HEK293 (cell line): ENCODE data around the gene UVSSA.
"Not testable (repeated sequence)": the region's sequence is repeated elsewhere in the genome, so short reads cannot be mapped to it uniquely, and the experiment has no call there.

Source experiments
- CTCF ChIA-PET: fragments of 350-600 bp; formaldehyde crosslinking; extraction: SDS; loops from one replicate; lab custom pipeline; 2021; ENCODE audit warnings: antibody characterized with exemption; lab: Yijun Ruan, JAX
- POLR2A ChIA-PET: fragments of 300-600 bp; formaldehyde crosslinking; extraction: SDS; loops from one replicate; lab custom pipeline; 2020; ENCODE audit warnings: antibody characterized with exemption, inconsistent platforms; lab: Yijun Ruan, JAX
- H3K27ac ChIP-seq: fragments of 200-500 bp; sonication (Bioruptor generic); 2 replicates; pipeline ENCODE4 v1.5.1; 2014; ENCODE audit warnings: low read depth, low read length, control low read depth, inconsistent platforms; ENCODE audit errors: extremely low read depth
- H3K36me3 ChIP-seq, 2 experiments: fragments of 200-500 bp in 1 of 2; sonication (Bioruptor generic) in 1 of 2; 1 replicate in 1 of 2; 2 replicates in 1 of 2; pipeline ENCODE4 v1.5.1; 2014 to 2017; ENCODE audit warnings: inconsistent platforms in 2 of 2, low read length in 2 of 2; ENCODE audit not compliant: control insufficient read depth in 2 of 2, insufficient read depth in 1 of 2
- H3K4me1 ChIP-seq: fragments of 200-500 bp; sonication (Bioruptor generic); 2 replicates; pipeline ENCODE4 v1.5.1; 2014; ENCODE audit warnings: mild to moderate bottlenecking, low read length, inconsistent platforms; ENCODE audit not compliant: control insufficient read depth, insufficient read depth
- H3K4me3 ChIP-seq: 2 replicates; pipeline ENCODE4 v1.5.1; 2011; ENCODE audit warnings: low read depth, mild to moderate bottlenecking, control low read depth, low read length, moderate library complexity
- H3K9me3 ChIP-seq: fragments of 200-500 bp; sonication (Bioruptor generic); 2 replicates; pipeline ENCODE4 v1.5.1; 2014; ENCODE audit warnings: low read depth, low read length, inconsistent platforms; ENCODE audit not compliant: control insufficient read depth, insufficient read depth
- PRDM1 ChIP-seq: fragments of 450-650 bp; formaldehyde crosslinking; IDR thresholded peaks from 2 replicates; pipeline ENCODE4; 2016; ENCODE audit warnings: missing biosample characterization, missing genetic modification characterization
- REPIN1 ChIP-seq: fragments of 450-650 bp; formaldehyde crosslinking; IDR thresholded peaks from 2 replicates; pipeline ENCODE4 v1.5.1; 2017; ENCODE audit warnings: missing biosample characterization, missing genetic modification characterization, low read depth
- ZBTB21 ChIP-seq: fragments of 450-650 bp; formaldehyde crosslinking; IDR thresholded peaks from 2 replicates; pipeline ENCODE4 v1.5.1; 2017; ENCODE audit warnings: missing biosample characterization, missing genetic modification characterization
- ZBTB6 ChIP-seq: fragments of 450-650 bp; formaldehyde crosslinking; IDR thresholded peaks from 2 replicates; pipeline ENCODE4 v1.5.1; 2017; ENCODE audit warnings: missing biosample characterization, missing genetic modification characterization
- ZNF10 ChIP-seq: fragments of 450-650 bp; formaldehyde crosslinking; IDR thresholded peaks from 2 replicates; pipeline ENCODE4 v1.5.1; 2017; ENCODE audit warnings: missing biosample characterization, missing genetic modification characterization
- ZNF114 ChIP-seq: fragments of 450-650 bp; formaldehyde crosslinking; IDR thresholded peaks from 2 replicates; pipeline ENCODE4 v1.5.0; 2017; ENCODE audit warnings: missing biosample characterization, missing genetic modification characterization
- ZNF132 ChIP-seq: fragments of 450-650 bp; formaldehyde crosslinking; IDR thresholded peaks from 2 replicates; pipeline ENCODE4 v1.5.1; 2017; ENCODE audit warnings: missing biosample characterization, missing genetic modification characterization, borderline replicate concordance
- ZNF146 ChIP-seq: fragments of 450-650 bp; formaldehyde crosslinking; IDR thresholded peaks from 2 replicates; pipeline ENCODE4 v1.5.1; 2016; ENCODE audit warnings: missing biosample characterization, missing genetic modification characterization
- ZNF155 ChIP-seq: fragments of 450-650 bp; formaldehyde crosslinking; IDR thresholded peaks from 2 replicates; pipeline ENCODE4 v1.5.1; 2016; ENCODE audit warnings: missing biosample characterization, missing genetic modification characterization
- ZNF23 ChIP-seq: fragments of 450-650 bp; formaldehyde crosslinking; IDR thresholded peaks from 2 replicates; pipeline ENCODE4 v1.5.1; 2016; ENCODE audit warnings: missing biosample characterization, missing genetic modification characterization, borderline replicate concordance
- ZNF311 ChIP-seq: fragments of 450-650 bp; formaldehyde crosslinking; IDR thresholded peaks from 2 replicates; pipeline ENCODE4 v1.5.1; 2017; ENCODE audit warnings: missing biosample characterization, missing genetic modification characterization, borderline replicate concordance
- ZNF514 ChIP-seq: fragments of 450-650 bp; formaldehyde crosslinking; IDR thresholded peaks from 2 replicates; pipeline ENCODE4 v1.5.1; 2016; ENCODE audit warnings: missing biosample characterization, missing genetic modification characterization
- ZNF518A ChIP-seq: fragments of 450-650 bp; formaldehyde crosslinking; conservative IDR thresholded peaks from 2 replicates; pipeline ENCODE4 v1.5.1; 2016; ENCODE audit warnings: low read depth, missing biosample characterization, missing genetic modification characterization
- ZNF571 ChIP-seq: fragments of 450-650 bp; formaldehyde crosslinking; IDR thresholded peaks from 2 replicates; pipeline ENCODE4 v1.5.0; 2017; ENCODE audit warnings: missing biosample characterization, missing genetic modification characterization
- ZNF600 ChIP-seq: fragments of 450-650 bp; formaldehyde crosslinking; IDR thresholded peaks from 2 replicates; pipeline ENCODE4 v1.5.1; 2016; ENCODE audit warnings: missing biosample characterization, missing genetic modification characterization
- ZNF654 ChIP-seq: fragments of 450-650 bp; formaldehyde crosslinking; IDR thresholded peaks from 2 replicates; pipeline ENCODE4 v1.5.1; 2016; ENCODE audit warnings: low read depth, missing biosample characterization, missing genetic modification characterization
- ZNF660 ChIP-seq: fragments of 450-650 bp; IDR thresholded peaks from 2 replicates; pipeline ENCODE4 v1.5.1; 2018; ENCODE audit warnings: missing biosample characterization, mild to moderate bottlenecking, missing genetic modification characterization
- ZSCAN23 ChIP-seq: fragments of 450-650 bp; formaldehyde crosslinking; IDR thresholded peaks from 2 replicates; pipeline ENCODE4 v1.5.1; 2016; ENCODE audit warnings: missing biosample characterization, missing genetic modification characterization
- TF ChIP-seq, protein P1 (sequence below): fragments of 450-650 bp; formaldehyde crosslinking; IDR thresholded peaks from 2 replicates; pipeline ENCODE4 v1.5.1; 2016; ENCODE audit warnings: missing biosample characterization, missing genetic modification characterization

Gene UVSSA

DNA sequence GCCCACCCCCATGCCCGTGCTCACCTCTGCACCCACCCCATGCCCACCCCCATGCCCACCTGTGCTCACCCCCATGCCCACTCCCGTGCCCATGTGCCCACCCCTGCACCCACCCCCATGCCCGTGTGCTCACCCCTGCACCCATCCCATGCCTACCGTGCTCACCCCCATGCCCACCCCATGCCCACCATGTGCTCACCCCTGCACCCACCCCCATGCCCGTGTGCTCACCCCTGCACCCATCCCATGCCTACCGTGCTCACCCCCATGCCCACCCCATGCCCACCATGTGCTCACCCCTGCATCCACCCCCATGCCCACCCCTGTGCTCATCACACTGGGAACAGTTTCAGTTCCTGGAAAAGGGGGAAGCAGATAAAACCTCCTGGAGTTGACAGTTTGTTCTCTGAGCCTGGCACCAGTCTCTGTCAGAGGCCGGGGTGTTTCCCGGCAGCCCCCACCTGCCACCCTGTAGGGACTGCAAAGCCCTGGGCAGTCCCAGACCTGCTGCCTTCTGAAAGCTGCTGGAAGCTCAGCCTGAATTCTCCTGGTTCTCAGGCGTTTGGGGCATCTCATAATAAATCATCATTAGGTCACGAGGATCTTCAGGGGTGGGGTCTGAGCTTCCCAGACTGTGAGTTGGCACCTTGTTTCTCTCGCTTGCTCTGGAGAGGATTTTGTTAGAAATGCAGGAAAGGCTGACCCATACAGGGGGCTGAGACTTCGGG, 13.0 kb upstream of the UVSSA start:
- H3K9me3 ChIP-seq, H3K4me3 ChIP-seq, H3K27ac ChIP-seq, POLR2A ChIA-PET, H3K4me1 ChIP-seq, CTCF ChIA-PET: not testable (repeated sequence)
- peaks cover 0 to 82% of the 10 kb centered on the region in 2 experiments; a peak in 1 of 3 replicates for H3K36me3 ChIP-seq

GRCh38 chr4:1334579-1334895, 12.5 kb upstream of the UVSSA start:
- Histone ChIP-seq H3K27ac (no peak overlapping the region), H3K4me1 (no peaks in the 10 kb centered on the region), H3K36me3 (peaks cover 0 to 82% of the 10 kb centered on the region in 2 experiments; a peak in 1 of 3 replicates), H3K4me3 (no peak overlapping the region), H3K9me3 (no peaks in the 10 kb centered on the region)
- ChIA-PET CTCF (interaction anchor here (0.7 kb wide), 1 partner anchor 18 kb away, joined by 3 read pairs; no protein-coding TSS in a partner anchor), POLR2A (no interaction called here)
- TF ChIP-seq PRDM1 (no peak), ZNF514 (no peak), ZNF23 (no peak), ZNF114 (tag by site-specific recombination) (no peak), ZNF132 (tag by site-specific recombination) (no peak), ZNF600 (tag by site-specific recombination) (no peak), ZNF654 (tag by site-specific recombination) (no peak), ZNF10 (no peak), REPIN1 (tag by site-specific recombination) (no peak), ZNF146 (no peak), ZBTB21 (tag by site-specific recombination) (no peak), ZNF660 (no peak), ZSCAN23 (no peak)
- TF ChIP-seq, protein P1, sequence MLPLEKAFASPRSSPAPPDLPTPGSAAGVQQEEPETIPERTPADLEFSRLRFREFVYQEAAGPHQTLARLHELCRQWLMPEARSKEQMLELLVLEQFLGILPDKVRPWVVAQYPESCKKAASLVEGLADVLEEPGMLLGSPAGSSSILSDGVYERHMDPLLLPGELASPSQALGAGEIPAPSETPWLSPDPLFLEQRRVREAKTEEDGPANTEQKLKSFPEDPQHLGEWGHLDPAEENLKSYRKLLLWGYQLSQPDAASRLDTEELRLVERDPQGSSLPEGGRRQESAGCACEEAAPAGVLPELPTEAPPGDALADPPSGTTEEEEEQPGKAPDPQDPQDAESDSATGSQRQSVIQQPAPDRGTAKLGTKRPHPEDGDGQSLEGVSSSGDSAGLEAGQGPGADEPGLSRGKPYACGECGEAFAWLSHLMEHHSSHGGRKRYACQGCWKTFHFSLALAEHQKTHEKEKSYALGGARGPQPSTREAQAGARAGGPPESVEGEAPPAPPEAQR (tag by site-specific recombination): no peak

- POLR2A ChIA-PET, H3K4me3 ChIP-seq, H3K27ac ChIP-seq, H3K9me3 ChIP-seq, H3K4me1 ChIP-seq: not testable (repeated sequence)
- peaks cover 0 to 87% of the 10 kb centered on the region in 2 experiments; a peak in 1 of 3 replicates for H3K36me3 ChIP-seq
- CTCF ChIA-PET: interaction anchor here (0.7 kb wide), 1 partner anchor 17 kb away, joined by 3 read pairs; no protein-coding TSS in a partner anchor
Observed at GRCh38 chr4:1335193-1335883, 11.7 kb upstream of the UVSSA start.

DNA sequence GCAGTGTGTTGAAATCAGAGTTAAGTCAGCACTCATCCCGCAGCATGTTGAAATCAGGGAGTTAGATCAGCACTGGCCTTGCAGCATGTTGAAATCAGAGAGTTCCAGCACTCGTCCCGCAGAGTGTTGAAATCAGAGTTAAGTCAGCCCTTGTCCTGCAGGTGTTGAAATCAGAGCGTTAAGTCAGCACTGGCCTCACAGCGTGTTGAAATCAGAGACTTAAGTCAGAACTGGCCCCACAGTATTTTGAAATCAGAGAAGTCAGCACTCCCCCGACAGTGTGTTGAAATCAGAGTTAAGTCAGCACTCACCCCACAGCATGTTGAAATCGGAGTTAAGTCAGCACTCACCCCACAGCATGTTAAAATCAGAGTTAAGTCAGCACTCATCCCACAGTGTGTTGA, 10.9 kb upstream of the UVSSA start:
- H3K9me3 ChIP-seq: no peaks in the 10 kb centered on the region
- ChIA-PET POLR2A (no interaction called here), CTCF (no interaction called here)
- H3K27ac ChIP-seq: no peak overlapping the region
- no peaks in the 10 kb centered on the region for H3K4me1 ChIP-seq
- H3K4me3 ChIP-seq: no peak overlapping the region
- H3K36me3 ChIP-seq: peaks cover 0 to 89% of the 10 kb centered on the region in 2 experiments; a peak in 1 of 3 replicates
- no peak for TF ChIP-seq ZNF518A (tag by site-specific recombination)
- TF ChIP-seq ZNF311 (tag by site-specific recombination): no peak
- TF ChIP-seq ZBTB6 (tag by site-specific recombination): no peak
- no peak for TF ChIP-seq ZNF155 (tag by site-specific recombination)
- TF ChIP-seq ZNF571 (tag by site-specific recombination): no peak
